GM23338 (cell line): ENCODE results near the gene RPS6KA1. TPM values are rescaled to one million over a fixed set of nuclear protein-coding genes. Genes with fewer than 3 reads are reported as not detected.

Source experiments
- ATAC-seq: fragments of 200-7000 bp; cut with Tn5 transposase; 3 replicates; pipeline ENCODE4 v1.9.1; 2020
- DNase-seq: peaks from one replicate; pipeline ENCODE4 v3.0.0-alpha.2; 2015; ENCODE audit warnings: low spot score
- H2AFZ ChIP-seq: fragments of 200-600 bp; sonication (generic); 2 replicates; pipeline ENCODE4 v1.8.0; 2016; ENCODE audit warnings: antibody characterized with exemption, mild to moderate bottlenecking, moderate library complexity
- H3F3A ChIP-seq: fragments of 200-600 bp; sonication (generic); replicated peaks from 2 replicates; pipeline ENCODE4 v1.8.0; 2017; ENCODE audit warnings: antibody characterized with exemption, mixed run types, low read depth
- H3K27ac ChIP-seq: fragments of 200-600 bp; sonication (generic); 2 replicates; pipeline ENCODE4 v1.6.1; 2016; ENCODE audit warnings: low read depth
- H3K27me3 ChIP-seq: fragments of 200-600 bp; sonication (generic); 2 replicates; pipeline ENCODE4 v1.8.0; 2016; ENCODE audit warnings: mild to moderate bottlenecking, mixed run types, moderate library complexity; ENCODE audit not compliant: insufficient read depth
- H3K36me3 ChIP-seq: fragments of 200-600 bp; sonication (generic); 2 replicates; pipeline ENCODE4 v1.8.0; 2016; ENCODE audit warnings: mild to moderate bottlenecking; ENCODE audit not compliant: insufficient read depth
- H3K4me1 ChIP-seq: fragments of 200-600 bp; sonication (generic); 2 replicates; pipeline ENCODE4 v1.8.0; 2016; ENCODE audit warnings: mild to moderate bottlenecking, moderate library complexity; ENCODE audit not compliant: insufficient read depth
- H3K4me2 ChIP-seq: fragments of 200-600 bp; sonication (generic); 2 replicates; pipeline ENCODE4 v1.7.1; 2017; ENCODE audit warnings: mixed run types
- H3K4me3 ChIP-seq: fragments of 200-600 bp; sonication (generic); 2 replicates; pipeline ENCODE4 v1.6.1; 2016; ENCODE audit warnings: mixed run types
- H3K79me2 ChIP-seq: fragments of 200-600 bp; sonication (generic); replicated peaks from 2 replicates; pipeline ENCODE4 v1.8.0; 2017; ENCODE audit warnings: mild to moderate bottlenecking; ENCODE audit not compliant: insufficient read depth
- H3K9me2 ChIP-seq: fragments of 200-600 bp; sonication (generic); 2 replicates; pipeline ENCODE4 v1.8.0; 2017; ENCODE audit not compliant: insufficient read depth
- H4K20me1 ChIP-seq: fragments of 200-600 bp; sonication (generic); replicated peaks from 2 replicates; pipeline ENCODE4 v1.8.0; 2017; ENCODE audit warnings: mild to moderate bottlenecking; ENCODE audit not compliant: insufficient read depth
- H3K27ac Mint-ChIP-seq: 2 replicates; pipeline ENCODE4 v1.8.0; 2020; ENCODE audit warnings: inconsistent platforms, mild to moderate bottlenecking, moderate library complexity, mixed read lengths
- H3K27me3 Mint-ChIP-seq: 3 replicates; pipeline ENCODE4 v1.8.0; 2022; ENCODE audit warnings: low read depth, mild to moderate bottlenecking, moderate library complexity, mixed read lengths, inconsistent platforms; ENCODE audit not compliant: insufficient read depth, poor library complexity
- H3K36me3 Mint-ChIP-seq: 3 replicates; pipeline ENCODE4 v1.8.0; 2021; ENCODE audit warnings: low read depth, mild to moderate bottlenecking, inconsistent platforms, moderate library complexity, mixed read lengths
- H3K4me1 Mint-ChIP-seq: 3 replicates; pipeline ENCODE4 v1.8.0; 2020; ENCODE audit warnings: mild to moderate bottlenecking, inconsistent platforms, mixed read lengths
- H3K4me3 Mint-ChIP-seq: 3 replicates; pipeline ENCODE4 v1.8.0; 2021; ENCODE audit warnings: moderate library complexity, mild to moderate bottlenecking, inconsistent platforms, mixed read lengths
- H3K9me3 Mint-ChIP-seq: 3 replicates; pipeline ENCODE4 v1.8.0; 2020; ENCODE audit warnings: moderate library complexity, mild to moderate bottlenecking, inconsistent platforms, mixed read lengths
- CREB1 ChIP-seq: fragments of 250-450 bp; sonication (Bioruptor Pico); IDR thresholded peaks from 2 replicates; pipeline ENCODE4 v1.5.0; 2020; ENCODE audit warnings: low read depth, mild to moderate bottlenecking, moderate library complexity
- CTCF ChIP-seq, 2 experiments: fragments of 200-600 bp in 1 of 2; sonication (generic) in 1 of 2; conservative IDR thresholded peaks; 2 replicates each; pipeline versions ENCODE4 v1.5.1 to v1.6.1; 2016 to 2017; ENCODE audit warnings: antibody characterized with exemption in 2 of 2, low read depth in 2 of 2, mild to moderate bottlenecking in 2 of 2, moderate library complexity in 1 of 2
- EZH2 ChIP-seq: fragments of 200-600 bp; sonication (generic); IDR thresholded peaks from one replicate; pipeline ENCODE4 v1.8.0; 2017; ENCODE audit warnings: antibody characterized with exemption, mild to moderate bottlenecking, low read depth; ENCODE audit not compliant: unreplicated experiment
- EZH2phosphoT487 ChIP-seq: fragments of 200-600 bp; sonication (generic); IDR thresholded peaks from one replicate; pipeline ENCODE4 v1.8.1; 2018; ENCODE audit warnings: antibody characterized with exemption; ENCODE audit not compliant: unreplicated experiment
- JUNB ChIP-seq: IDR thresholded peaks from one replicate; pipeline ENCODE4 v1.6.1; 2016; ENCODE audit warnings: antibody characterized with exemption; ENCODE audit not compliant: unreplicated experiment
- NANOG ChIP-seq: IDR thresholded peaks from 2 replicates; pipeline ENCODE4 v1.6.1; 2016; ENCODE audit warnings: antibody characterized with exemption, borderline replicate concordance
- POLR2AphosphoS5 ChIP-seq: IDR thresholded peaks from 2 replicates; pipeline ENCODE4 v1.6.1; 2016; ENCODE audit warnings: antibody characterized with exemption, low read depth
- STAT1 ChIP-seq: IDR thresholded peaks from one replicate; pipeline ENCODE4 v1.6.1; 2016; ENCODE audit warnings: antibody characterized with exemption; ENCODE audit not compliant: unreplicated experiment
- ZNF114 ChIP-seq: fragments of 250-450 bp; sonication (Bioruptor Pico); IDR thresholded peaks from 2 replicates; pipeline ENCODE4 v1.5.0; 2020; ENCODE audit warnings: mild to moderate bottlenecking, moderate library complexity
- ZNF331 ChIP-seq: fragments of 250-450 bp; sonication (Bioruptor Pico); IDR thresholded peaks from 2 replicates; pipeline ENCODE4 v1.5.0; 2020; ENCODE audit warnings: low read depth, mild to moderate bottlenecking, moderate library complexity
- ZNF462 ChIP-seq: fragments of 250-450 bp; sonication (Bioruptor Pico); IDR thresholded peaks from 2 replicates; pipeline ENCODE4 v1.5.0; 2020; ENCODE audit warnings: mild to moderate bottlenecking, moderate library complexity
- polyA plus RNA-seq: library from polyadenylated mRNA; unstranded; fragments of >200 nt; fragmentation: Nextera tagmentation; extraction: Ambion mirVana; gene quantifications from 2 replicates; pipeline ENCODE4 v1.2.1, GENCODE V29; 2016
- total RNA-seq: library from RNA; depleted of rRNA; stranded (reverse); fragments of >200 nt; shearing (Covaris generic); gene quantifications from 2 replicates; pipeline ENCODE4 v1.2.3, GENCODE V29; 2014
- TF ChIP-seq, protein P1 (sequence below): IDR thresholded peaks from 2 replicates; pipeline ENCODE4 v1.6.1; 2016; ENCODE audit warnings: antibody characterized with exemption
- TF ChIP-seq, protein P2 (sequence below): IDR thresholded peaks from one replicate; pipeline ENCODE4 v1.6.1; 2018; ENCODE audit warnings: antibody characterized with exemption; ENCODE audit not compliant: unreplicated experiment

The RPS6KA1 gene
- total and polyA plus RNA-seq, 2 experiments from 2014 or later: 28.3 to 68.6 TPM

DNA sequence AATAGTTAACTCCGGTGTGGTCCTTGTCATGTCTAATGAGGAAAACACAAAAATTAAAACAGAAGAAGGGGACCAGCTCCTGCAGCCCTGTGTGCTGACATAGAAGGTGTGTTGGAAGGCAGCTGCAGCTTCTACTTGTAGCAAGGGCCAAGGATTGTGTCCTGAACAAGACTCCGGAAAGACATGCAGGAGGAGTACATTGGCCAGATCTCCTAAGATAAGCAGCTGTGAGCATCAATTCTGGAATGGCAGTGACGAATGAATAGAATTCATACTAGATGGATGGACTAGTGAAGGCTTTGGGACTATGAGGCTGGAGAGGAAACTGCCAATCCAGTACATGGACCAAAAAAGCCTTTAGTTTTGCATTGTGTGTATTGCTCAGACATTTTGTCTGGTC, 19.3 kb downstream of the RPS6KA1 start:
- Mint-ChIP-seq H3K4me3 (no peak overlapping the region), H3K4me1 (peaks cover 3% of the 10 kb centered on the region), H3K27me3 (peaks cover 11% of the 10 kb centered on the region), H3K9me3 (no peaks in the 10 kb centered on the region), H3K27ac (no peak overlapping the region; the same call in 1 of the 2 replicates), H3K36me3 (peaks cover 13% of the 10 kb centered on the region; the same call in 1 of the 3 replicates)
- Histone ChIP-seq H3K4me2 (no peak overlapping the region), H3F3A (no peaks in the 10 kb centered on the region), H3K9me2 (no peaks in the 10 kb centered on the region), H3K27ac (no peak overlapping the region), H3K4me3 (no peak overlapping the region), H3K36me3 (peaks cover 6% of the 10 kb centered on the region; the same call in 1 of the 2 replicates), H3K4me1 (no peaks in the 10 kb centered on the region), H4K20me1 (no peaks in the 10 kb centered on the region), H3K79me2 (0 out of 2 replicates have a peak, but pooled peaks cover 6% of the 10 kb centered on the region), H2AFZ (no peak overlapping the region), H3K27me3 (no peaks in the 10 kb centered on the region)
- TF ChIP-seq NANOG (no peak), CTCF (conservative IDR thresholded peaks at IDR 0.05; ENCODE audit: low read depth in 2 of 2) (no peak), ZNF331 (CRISPR knock-in tag) (no peak), ZNF114 (CRISPR knock-in tag) (no peak), POLR2AphosphoS5 (no peak), ZNF462 (CRISPR knock-in tag) (no peak), STAT1 (no peak), EZH2phosphoT487 (no peak), EZH2 (no peak), JUNB (no peak), CREB1 (CRISPR knock-in tag) (no peak)
- TF ChIP-seq, protein P1, sequence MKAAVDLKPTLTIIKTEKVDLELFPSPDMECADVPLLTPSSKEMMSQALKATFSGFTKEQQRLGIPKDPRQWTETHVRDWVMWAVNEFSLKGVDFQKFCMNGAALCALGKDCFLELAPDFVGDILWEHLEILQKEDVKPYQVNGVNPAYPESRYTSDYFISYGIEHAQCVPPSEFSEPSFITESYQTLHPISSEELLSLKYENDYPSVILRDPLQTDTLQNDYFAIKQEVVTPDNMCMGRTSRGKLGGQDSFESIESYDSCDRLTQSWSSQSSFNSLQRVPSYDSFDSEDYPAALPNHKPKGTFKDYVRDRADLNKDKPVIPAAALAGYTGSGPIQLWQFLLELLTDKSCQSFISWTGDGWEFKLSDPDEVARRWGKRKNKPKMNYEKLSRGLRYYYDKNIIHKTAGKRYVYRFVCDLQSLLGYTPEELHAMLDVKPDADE: no peak
- TF ChIP-seq, protein P2, sequence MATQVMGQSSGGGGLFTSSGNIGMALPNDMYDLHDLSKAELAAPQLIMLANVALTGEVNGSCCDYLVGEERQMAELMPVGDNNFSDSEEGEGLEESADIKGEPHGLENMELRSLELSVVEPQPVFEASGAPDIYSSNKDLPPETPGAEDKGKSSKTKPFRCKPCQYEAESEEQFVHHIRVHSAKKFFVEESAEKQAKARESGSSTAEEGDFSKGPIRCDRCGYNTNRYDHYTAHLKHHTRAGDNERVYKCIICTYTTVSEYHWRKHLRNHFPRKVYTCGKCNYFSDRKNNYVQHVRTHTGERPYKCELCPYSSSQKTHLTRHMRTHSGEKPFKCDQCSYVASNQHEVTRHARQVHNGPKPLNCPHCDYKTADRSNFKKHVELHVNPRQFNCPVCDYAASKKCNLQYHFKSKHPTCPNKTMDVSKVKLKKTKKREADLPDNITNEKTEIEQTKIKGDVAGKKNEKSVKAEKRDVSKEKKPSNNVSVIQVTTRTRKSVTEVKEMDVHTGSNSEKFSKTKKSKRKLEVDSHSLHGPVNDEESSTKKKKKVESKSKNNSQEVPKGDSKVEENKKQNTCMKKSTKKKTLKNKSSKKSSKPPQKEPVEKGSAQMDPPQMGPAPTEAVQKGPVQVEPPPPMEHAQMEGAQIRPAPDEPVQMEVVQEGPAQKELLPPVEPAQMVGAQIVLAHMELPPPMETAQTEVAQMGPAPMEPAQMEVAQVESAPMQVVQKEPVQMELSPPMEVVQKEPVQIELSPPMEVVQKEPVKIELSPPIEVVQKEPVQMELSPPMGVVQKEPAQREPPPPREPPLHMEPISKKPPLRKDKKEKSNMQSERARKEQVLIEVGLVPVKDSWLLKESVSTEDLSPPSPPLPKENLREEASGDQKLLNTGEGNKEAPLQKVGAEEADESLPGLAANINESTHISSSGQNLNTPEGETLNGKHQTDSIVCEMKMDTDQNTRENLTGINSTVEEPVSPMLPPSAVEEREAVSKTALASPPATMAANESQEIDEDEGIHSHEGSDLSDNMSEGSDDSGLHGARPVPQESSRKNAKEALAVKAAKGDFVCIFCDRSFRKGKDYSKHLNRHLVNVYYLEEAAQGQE: no peak
- ATAC-seq: no peak
- no peak for DNase-seq
